Adrenal gland (tissue), 12 donors: Measurements from ENCODE around the gene RBM39. TPM values are rescaled to one million over a fixed set of nuclear protein-coding genes. Genes with fewer than 3 reads are reported as not detected.
A peak's percentile ranks its signal among the peaks of the same experiment; 100 is the strongest.

ENCODE experiments used
- DNase-seq, 7 donors: peaks; one replicate each; pipeline ENCODE4 v3.0.0-alpha.2; 2019 to 2020
- H3K27ac ChIP-seq, 5 donors: fragments of 200-600 bp; sonication (generic) in 4 of 5; 1 replicate in 3 of 5; 2 replicates in 2 of 5; pipeline versions ENCODE4 v1.5.1 to v1.8.0; 2016 to 2020; ENCODE audit warnings: mild to moderate bottlenecking in 1 of 5
- H3K27me3 ChIP-seq: fragments of 200-600 bp; 2 replicates; pipeline ENCODE4 v1.8.0; 2021
- H3K36me3 ChIP-seq, 2 donors: fragments of 200-600 bp; replicated peaks in 1 of 2; 1 replicate in 1 of 2; 2 replicates in 1 of 2; pipeline versions ENCODE4 v1.5.1 to v1.8.0; 2018 to 2022
- H3K4me1 ChIP-seq, 2 donors: fragments of 200-600 bp; replicated peaks in 1 of 2; 1 replicate in 1 of 2; 2 replicates in 1 of 2; pipeline versions ENCODE4 v1.5.1 to v1.8.0; 2018 to 2021
- H3K4me3 ChIP-seq, 4 donors: fragments of 200-600 bp; sonication (generic) in 3 of 4; one replicate each; pipeline ENCODE4 v1.5.1; 2016 to 2018
- H3K9me3 ChIP-seq, 3 donors: fragments of 200-600 bp; sonication (generic) in 1 of 3; replicated peaks in 1 of 3; 1 replicate in 2 of 3; 2 replicates in 1 of 3; pipeline versions ENCODE4 v1.5.1 to v1.8.0; 2016 to 2021
- CTCF ChIP-seq, 6 experiments: fragments of 450-650 bp in 4 of 6; fragments of 200-600 bp in 2 of 6; sonication (generic) in 1 of 6; IDR thresholded peaks; 1 replicate in 5 of 6; 2 replicates in 1 of 6; pipeline versions ENCODE4 v1.5.1 to v1.8.0; 2016 to 2021; ENCODE audit warnings: antibody characterized with exemption in 6 of 6, mild to moderate bottlenecking in 2 of 6, moderate library complexity in 1 of 6
- POLR2A ChIP-seq, 2 donors: fragments of 450-650 bp; IDR thresholded peaks; one replicate each; pipeline ENCODE4 v1.6.1; 2017; ENCODE audit warnings: antibody characterized with exemption in 2 of 2, mild to moderate bottlenecking in 2 of 2, moderate library complexity in 1 of 2
- WGBS, 4 donors: extraction: QIAGEN DNeasy Blood & Tissue Kit in 2 of 4; methylation state at CpG; one replicate each; pipeline versions ENCODE4 v1.1.5 to v1.1.7; 2013 to 2017; 5-methylcytosine and 5-hydroxymethylcytosine counted together
- intact Hi-C, 2 donors: fragments of 100-400 bp; cut with DNase I; formaldehyde crosslinking; loops; one replicate each; pipeline versions ENCODE4 v1.14.1 to v1.15.0; 2022 to 2023
- polyA plus RNA-seq, 3 donors: library from polyadenylated mRNA; stranded (reverse); fragments of 200-250 nt in 2 of 3; fragments of 350-450 nt in 1 of 3; fragmentation: Illumina TruSeq in 1 of 3; extraction: RNeasy Lipid Tissue Mini Kit (QIAGEN cat#74804) in 1 of 3; gene quantifications; one replicate each; pipeline ENCODE4 v1.2.3, GENCODE V29; 2013 to 2014
- total RNA-seq, 9 donors: library from RNA; depleted of rRNA in 4 of 9; stranded (reverse); fragments of >200 nt in 4 of 9; fragments of 120-200 nt in 1 of 9; fragmentation: NEBNext Ultra II Directional in 1 of 9; extraction: Animal tissue kit (Norgen Biotek cat#: 25700) in 1 of 9; gene quantifications; one replicate each; pipeline versions ENCODE4 v1.1.0 to v1.2.4, GENCODE V29; 2013 to 2023
- donor health status: healthy with polysubstance abuse.
- donor health status: Bipolar disorder and iron deficiency.
- donor health status: DM: yes; HTN: yes; CAD: no.
- donor health status: DM: no; HTN: no; CAD: no.
- donor health status: DM: no; HTN: no; CAD: no.
- donor health status: DM: yes; HTN: yes; CAD: no.

The RBM39 gene
- total and polyA plus RNA-seq, 12 donors = 111 to 714 (median 267) TPM

- DNase-seq = peak in 2 of 7 donors; percentile 13 to 50
- H3K9me3 ChIP-seq = no peaks in the 10 kb centered on the region
- TF ChIP-seq CTCF (IDR thresholded peaks at IDR 0.05) (no peak), POLR2A (IDR thresholded peaks at IDR 0.05) (no peak)
- intact Hi-C loops = loop anchor here in 1 of 2 donors (10.0 kb wide), 1 partner anchor 233 kb away; no protein-coding TSS in a partner anchor
- H3K4me1 ChIP-seq = peaks cover 10 to 41% of the 10 kb centered on the region in 2 donors
- peak overlapping the region in 1 of 4 donors; percentile 83 for H3K4me3 ChIP-seq
- 49 to 62% (median 59%) methylated on average over 7 to 9 of the region's 9 CpGs for WGBS, 4 donors
- H3K27me3 ChIP-seq = no peaks in the 10 kb centered on the region
- peaks cover 0 to 46% of the 10 kb centered on the region in 2 donors for H3K36me3 ChIP-seq
- peak overlapping the region in 2 of 5 donors; percentile 92 to 93 for H3K27ac ChIP-seq
Observed at GRCh38 chr20:35697696-35698297, 44.3 kb downstream of the RBM39 start.

GRCh38 chr20:35695978-35696377, 46.1 kb downstream of the RBM39 start:
- peaks cover 0 to 33% of the 10 kb centered on the region in 2 donors for H3K36me3 ChIP-seq
- H3K27me3 ChIP-seq = no peaks in the 10 kb centered on the region
- intact Hi-C loops = loop anchor here in 1 of 2 donors (10.0 kb wide), 1 partner anchor 231 kb away; no protein-coding TSS in a partner anchor
- TF ChIP-seq POLR2A (IDR thresholded peaks at IDR 0.05) = no peak
- TF ChIP-seq CTCF (IDR thresholded peaks at IDR 0.05) = no peak
- WGBS, 4 donors = 77 to 86% (median 83%) methylated on average over 4 of the region's 4 CpGs
- no peak overlapping the region for H3K4me3 ChIP-seq
- H3K4me1 ChIP-seq = peaks cover 10 to 37% of the 10 kb centered on the region in 2 donors
- peak overlapping the region in 1 of 5 donors; percentile 10 for H3K27ac ChIP-seq
- no peak for DNase-seq
- no peaks in the 10 kb centered on the region for H3K9me3 ChIP-seq

- Histone ChIP-seq H3K36me3 (peaks cover 0 to 34% of the 10 kb centered on the region in 2 donors), H3K4me3 (no peak overlapping the region), H3K27me3 (no peaks in the 10 kb centered on the region), H3K27ac (peak overlapping the region in 2 of 5 donors; percentile 10 to 45), H3K9me3 (no peaks in the 10 kb centered on the region), H3K4me1 (peaks cover 10 to 30% of the 10 kb centered on the region in 2 donors)
- no peak for TF ChIP-seq CTCF (IDR thresholded peaks at IDR 0.05)
- TF ChIP-seq POLR2A (IDR thresholded peaks at IDR 0.05) = no peak
- intact Hi-C loops = loop anchor here in 1 of 2 donors (10.0 kb wide), 1 partner anchor 230 kb away; no protein-coding TSS in a partner anchor
- 36 to 63% (median 49%) methylated on average over 2 of the region's 2 CpGs for WGBS, 4 donors
- peak in 4 of 7 donors; percentile 9 to 41 (median 24) for DNase-seq
Observed at GRCh38 chr20:35695245-35695749, 46.8 kb downstream of the RBM39 start.

- H3K36me3 ChIP-seq = peaks cover 0 to 65% of the 10 kb centered on the region in 2 donors
- intact Hi-C loops = loop anchor here in 1 of 2 donors (10.0 kb wide), 1 partner anchor 225 kb away; no protein-coding TSS in a partner anchor
Observed at GRCh38 chr20:35690265-35690664, 51.8 kb downstream of the RBM39 start.

More at GRCh38 chr20:35690265-35690664, 51.8 kb downstream of the RBM39 start:
- 83 to 96% (median 86%) methylated on average over 4 of the region's 4 CpGs for WGBS, 4 donors
- Histone ChIP-seq H3K4me3 (no peak overlapping the region), H3K4me1 (peaks cover 0 to 2% of the 10 kb centered on the region in 2 donors), H3K27me3 (no peaks in the 10 kb centered on the region), H3K9me3 (no peaks in the 10 kb centered on the region), H3K27ac (no peak overlapping the region)
- peak in 1 of 7 donors; percentile 30 for DNase-seq
- TF ChIP-seq CTCF (IDR thresholded peaks at IDR 0.05) (no peak), POLR2A (IDR thresholded peaks at IDR 0.05) (no peak)
